Fibroblast of gingiva (primary cell): ENCODE data around the gene ARHGAP19.

Experiments used
- DNase-seq: peaks from one replicate; pipeline ENCODE4 v3.0.0-alpha.2; 2011; ENCODE audit warnings: low read depth

The ARHGAP19 gene

GRCh38 chr10:97192952-97193435 is 99.4 kb downstream of the ARHGAP19 start:
- DNase-seq: no peak

GRCh38 chr10:97190450-97190849 is 102.0 kb downstream of the ARHGAP19 start:
- DNase-seq: no peak

GRCh38 chr10:97188261-97188711 is 104.2 kb downstream of the ARHGAP19 start:
- DNase-seq: no peak

- no peak for DNase-seq
These were observed 105.5 kb downstream of the ARHGAP19 start for GRCh38 chr10:97186911-97187310.

- DNase-seq: no peak
These were observed 106.9 kb downstream of the ARHGAP19 start, which contains the start of gene SLIT1 for GRCh38 chr10:97185326-97186058. Gene SLIT1, minus strand, starts transcription at chr10:97185959. Its CDS starts 285 bp downstream, at chr10:97185674.

- no peak for DNase-seq
These were observed 107.5 kb downstream of the ARHGAP19 start for GRCh38 chr10:97184971-97185325.

GRCh38 chr10:97183314-97183713 is 109.1 kb downstream of the ARHGAP19 start:
- DNase-seq: no peak

GRCh38 chr10:97182288-97182990 is 110.0 kb downstream of the ARHGAP19 start:
- DNase-seq: no peak

GRCh38 chr10:97180986-97181385 is 111.5 kb downstream of the ARHGAP19 start:
- DNase-seq: no peak

GRCh38 chr10:97180363-97180755 is 112.1 kb downstream of the ARHGAP19 start:
- DNase-seq: no peak

GRCh38 chr10:97179731-97180362 is 112.6 kb downstream of the ARHGAP19 start:
- no peak for DNase-seq

- no peak for DNase-seq
These were observed 113.1 kb downstream of the ARHGAP19 start for GRCh38 chr10:97179311-97179710.

- DNase-seq: no peak
These were observed 114.4 kb downstream of the ARHGAP19 start for GRCh38 chr10:97178074-97178473.

GRCh38 chr10:97176226-97176625 is 116.2 kb downstream of the ARHGAP19 start:
- DNase-seq: no peak

- no peak for DNase-seq
These were observed 116.9 kb downstream of the ARHGAP19 start for GRCh38 chr10:97175586-97175985.

GRCh38 chr10:97174941-97175340 is 117.5 kb downstream of the ARHGAP19 start:
- DNase-seq: no peak

GRCh38 chr10:97174276-97174775 is 118.1 kb downstream of the ARHGAP19 start:
- DNase-seq: no peak

- DNase-seq: no peak
These were observed 119.4 kb downstream of the ARHGAP19 start for GRCh38 chr10:97173036-97173435.
